ENCODE measurements around the gene PDIA2.

- TF ChIP-seq PATZ1 (tag by site-specific recombination; IDR thresholded peaks at IDR 0.05), result no peak
- TF ChIP-seq ZNF513 (tag by site-specific recombination; IDR thresholded peaks at IDR 0.05), result no peak
- no peak for TF ChIP-seq CTCF (tag by site-specific recombination; IDR thresholded peaks at IDR 0.05)
- no peak for TF ChIP-seq YY1 (tag by site-specific recombination; IDR thresholded peaks at IDR 0.05)
- no peak for TF ChIP-seq ZNF184 (tag by site-specific recombination; IDR thresholded peaks at IDR 0.05)
- no peak for TF ChIP-seq TCF7L2 (IDR thresholded peaks at IDR 0.05; ENCODE audit: borderline replicate concordance, low read depth, low read length)
- no peak for TF ChIP-seq ZNF350 (tag by site-specific recombination; IDR thresholded peaks at IDR 0.05)
- TF ChIP-seq KLF7 (tag by site-specific recombination; IDR thresholded peaks at IDR 0.05; ENCODE audit: borderline replicate concordance), result no peak
- TF ChIP-seq ZNF692 (tag by site-specific recombination; IDR thresholded peaks at IDR 0.05), result no peak
- TF ChIP-seq ZNF610 (tag by site-specific recombination; IDR thresholded peaks at IDR 0.05; ENCODE audit: borderline replicate concordance), result no peak
- TF ChIP-seq ZNF274 (IDR thresholded peaks at IDR 0.05; ENCODE audit: low read length), result no peak
- TF ChIP-seq ZNF274 (tag by site-specific recombination; IDR thresholded peaks at IDR 0.05; ENCODE audit: borderline replicate concordance), result no peak
These were observed 8.6 kb downstream of the PDIA2 start for GRCh38 chr16:291539-291938.

Data from HEK293 (cell line).